Astrocyte (in vitro differentiated cells and primary cell): ENCODE measurements around the gene S1PR1. TPM values are rescaled to one million over a fixed set of nuclear protein-coding genes. Genes with fewer than 3 reads are reported as not detected.

Experiments
- DNase-seq: peaks from one replicate; pipeline ENCODE4 v3.0.0-alpha.2; 2010; ENCODE audit warnings: low read depth
- FAIRE-seq: peaks from 2 replicates; lab custom pipeline; 2011; peaks lifted over from hg19 to GRCh38; lab: Jason Lieb, UNC
- H2AFZ ChIP-seq: 2 replicates; pipeline ENCODE4 v1.6.0; 2012; ENCODE audit warnings: low read depth, low read length, inconsistent platforms
- H3K27ac ChIP-seq: 2 replicates; pipeline ENCODE4 v1.5.1; 2011; ENCODE audit warnings: low read depth, low read length, inconsistent platforms
- H3K27me3 ChIP-seq: 2 replicates; pipeline ENCODE4 v1.6.0; 2011; ENCODE audit warnings: low read length, inconsistent platforms; ENCODE audit not compliant: insufficient read depth
- H3K36me3 ChIP-seq: 2 replicates; pipeline ENCODE4 v1.5.1; 2011; ENCODE audit warnings: low read length, inconsistent platforms; ENCODE audit not compliant: insufficient read depth
- H3K4me1 ChIP-seq: 2 replicates; pipeline ENCODE4 v1.5.1; 2011; ENCODE audit warnings: low read length, inconsistent platforms; ENCODE audit not compliant: insufficient read depth
- H3K4me2 ChIP-seq: 2 replicates; pipeline ENCODE4 v1.6.0; 2012; ENCODE audit warnings: low read length, inconsistent platforms
- H3K4me3 ChIP-seq: 2 replicates; pipeline ENCODE4 v1.5.1; 2011; ENCODE audit warnings: low read depth, mild to moderate bottlenecking, low read length, inconsistent platforms; ENCODE audit not compliant: insufficient read depth
- H3K79me2 ChIP-seq: 2 replicates; pipeline ENCODE4 v1.6.0; 2012; ENCODE audit warnings: mild to moderate bottlenecking, low read length, inconsistent platforms; ENCODE audit not compliant: insufficient read depth
- H3K9ac ChIP-seq: 2 replicates; pipeline ENCODE4 v1.6.0; 2012; ENCODE audit warnings: mild to moderate bottlenecking, low read length, inconsistent platforms
- H3K9me3 ChIP-seq: 2 replicates; pipeline ENCODE4 v1.5.1; 2012; ENCODE audit warnings: low read depth, mild to moderate bottlenecking, low read length, inconsistent platforms; ENCODE audit not compliant: insufficient read depth
- H4K20me1 ChIP-seq: 2 replicates; pipeline ENCODE4 v1.6.0; 2012; ENCODE audit warnings: low read length, inconsistent platforms; ENCODE audit not compliant: insufficient read depth
- H3K27ac Mint-ChIP-seq: one replicate; pipeline ENCODE4 v1.8.0; 2021; ENCODE audit warnings: mild to moderate bottlenecking, mixed read lengths; ENCODE audit not compliant: unreplicated experiment
- H3K27me3 Mint-ChIP-seq: one replicate; pipeline ENCODE4 v1.8.0; 2021; ENCODE audit warnings: low read depth, mixed read lengths; ENCODE audit not compliant: unreplicated experiment
- H3K36me3 Mint-ChIP-seq: one replicate; pipeline ENCODE4 v1.8.0; 2021; ENCODE audit warnings: low read depth, mixed read lengths; ENCODE audit not compliant: unreplicated experiment
- H3K4me1 Mint-ChIP-seq: one replicate; pipeline ENCODE4 v1.8.0; 2021; ENCODE audit warnings: low read depth, mixed read lengths; ENCODE audit not compliant: unreplicated experiment
- H3K4me3 Mint-ChIP-seq: one replicate; pipeline ENCODE4 v1.8.0; 2021; ENCODE audit warnings: mild to moderate bottlenecking, moderate library complexity, mixed read lengths; ENCODE audit not compliant: unreplicated experiment
- H3K9me3 Mint-ChIP-seq: one replicate; pipeline ENCODE4 v1.8.0; 2021; ENCODE audit warnings: mild to moderate bottlenecking, mixed read lengths; ENCODE audit not compliant: unreplicated experiment
- CTCF ChIP-seq: IDR thresholded peaks from 2 replicates; pipeline ENCODE4 v1.5.1; 2011; ENCODE audit warnings: low read depth, mild to moderate bottlenecking, inconsistent platforms, low read length, moderate library complexity; ENCODE audit not compliant: insufficient read depth
- EZH2 ChIP-seq: IDR thresholded peaks from 2 replicates; pipeline ENCODE4 v1.6.1; 2012; ENCODE audit warnings: mild to moderate bottlenecking, low read length, inconsistent platforms; ENCODE audit not compliant: insufficient read depth
- total RNA-seq: library from RNA; stranded (reverse); gene quantifications from 2 replicates; pipeline ENCODE4 v1.2.1, GENCODE V29; 2021

The S1PR1 gene
- total RNA-seq, 1 donor from 2014 or later = 14.4 TPM

DNA sequence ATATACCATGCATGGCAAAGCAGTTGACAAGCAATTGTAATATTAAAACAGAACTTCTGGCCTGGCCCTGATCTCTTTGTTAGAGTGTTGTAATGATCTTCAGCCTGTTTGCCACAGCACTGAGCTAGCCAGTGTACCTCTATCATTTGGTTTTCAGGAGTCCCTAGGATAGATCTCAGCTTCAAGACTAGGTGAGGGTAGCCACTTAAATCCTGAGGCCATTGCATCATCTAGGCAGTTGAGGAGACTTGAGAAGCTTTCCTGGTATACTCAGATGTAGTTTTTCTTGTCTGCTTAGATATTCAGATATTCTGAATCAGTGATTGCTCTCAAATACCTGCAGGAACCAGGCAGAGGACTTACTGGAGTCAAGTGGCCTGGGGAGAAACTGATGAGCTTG, 14.7 kb downstream of the S1PR1 start:
- no peaks in the 10 kb centered on the region for H3K36me3 ChIP-seq
- Mint-ChIP-seq H3K36me3 (no peaks in the 10 kb centered on the region), H3K4me1 (peaks cover 8% of the 10 kb centered on the region), H3K4me3 (no peak overlapping the region), H3K27me3 (peaks cover under 1% of the 10 kb centered on the region), H3K27ac (no peak overlapping the region), H3K9me3 (no peaks in the 10 kb centered on the region)
- H4K20me1 ChIP-seq = no peaks in the 10 kb centered on the region
- no peak overlapping the region for H2AFZ ChIP-seq
- no peak overlapping the region for H3K9ac ChIP-seq
- no peaks in the 10 kb centered on the region for H3K79me2 ChIP-seq
- H3K27ac ChIP-seq = no peak overlapping the region
- TF ChIP-seq CTCF = no peak
- no peak for TF ChIP-seq EZH2
- no peak for FAIRE-seq
- peaks cover 6% of the 10 kb centered on the region for H3K4me1 ChIP-seq
- DNase-seq = no peak
- no peaks in the 10 kb centered on the region for H3K9me3 ChIP-seq
- H3K4me2 ChIP-seq = no peak overlapping the region
- H3K27me3 ChIP-seq = no peaks in the 10 kb centered on the region
- no peak overlapping the region for H3K4me3 ChIP-seq

DNA sequence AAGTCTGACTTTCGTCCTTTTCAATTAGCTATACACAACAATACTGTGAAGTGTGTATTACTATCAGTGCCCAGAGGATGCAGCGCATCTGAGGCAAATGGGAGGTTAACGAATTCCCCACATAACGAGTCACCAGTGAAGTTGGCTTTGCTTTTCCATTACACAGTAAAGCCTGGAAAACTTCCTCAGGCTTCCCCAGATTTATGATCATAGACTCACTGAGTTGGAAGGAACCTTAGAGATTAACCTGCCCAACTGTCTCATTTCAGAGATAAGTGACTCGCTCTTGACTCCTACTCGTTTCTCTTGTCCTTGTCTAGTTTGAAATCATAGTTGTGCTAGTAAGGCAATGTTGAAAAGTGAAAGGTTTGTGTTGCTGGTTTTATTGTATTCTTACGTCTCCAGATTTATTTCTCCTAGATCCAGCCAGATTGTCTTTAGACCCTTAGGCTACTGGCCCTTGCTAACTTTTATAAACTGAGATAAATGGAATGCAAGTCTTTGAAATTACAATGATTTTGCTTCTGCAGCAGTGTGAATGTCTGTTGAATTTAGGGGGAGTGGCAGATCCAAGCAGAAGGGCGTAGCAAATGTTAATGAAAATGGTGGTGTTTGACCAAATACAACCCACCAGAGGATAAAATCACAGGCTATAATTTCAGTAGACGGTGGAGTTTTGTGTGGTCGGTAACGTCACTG, 17.3 kb downstream of the S1PR1 start:
- H3K27me3 Mint-ChIP-seq = no peaks in the 10 kb centered on the region
- H3K27ac Mint-ChIP-seq = peak overlapping the region; percentile 62
- H3K4me1 Mint-ChIP-seq = peaks cover 13% of the 10 kb centered on the region
- no peaks in the 10 kb centered on the region for H3K36me3 Mint-ChIP-seq
- no peak overlapping the region for H3K27ac ChIP-seq
- H3K27me3 ChIP-seq = no peaks in the 10 kb centered on the region
- peaks cover 6% of the 10 kb centered on the region for H3K4me1 ChIP-seq
- no peak overlapping the region for H3K4me3 ChIP-seq
- no peak overlapping the region for H3K9ac ChIP-seq
- H4K20me1 ChIP-seq = no peaks in the 10 kb centered on the region
- no peaks in the 10 kb centered on the region for H3K9me3 Mint-ChIP-seq
- H3K4me2 ChIP-seq = peak overlapping the region; percentile 62
- H3K4me3 Mint-ChIP-seq = no peak overlapping the region
- H2AFZ ChIP-seq = peak overlapping the region; percentile 69
- no peaks in the 10 kb centered on the region for H3K79me2 ChIP-seq
- DNase-seq (peak; percentile 84), FAIRE-seq (peak; percentile 50)
- H3K9me3 ChIP-seq = no peaks in the 10 kb centered on the region
- no peaks in the 10 kb centered on the region for H3K36me3 ChIP-seq
- no peak for TF ChIP-seq EZH2
- no peak for TF ChIP-seq CTCF

- Histone ChIP-seq H3K27ac (no peak overlapping the region), H3K36me3 (no peaks in the 10 kb centered on the region), H3K4me3 (no peak overlapping the region), H2AFZ (no peak overlapping the region), H3K9me3 (no peaks in the 10 kb centered on the region), H3K27me3 (no peaks in the 10 kb centered on the region), H3K4me1 (peaks cover 20% of the 10 kb centered on the region), H4K20me1 (no peaks in the 10 kb centered on the region), H3K4me2 (no peak overlapping the region), H3K79me2 (no peaks in the 10 kb centered on the region), H3K9ac (no peak overlapping the region)
- Mint-ChIP-seq H3K27me3 (no peaks in the 10 kb centered on the region), H3K9me3 (no peaks in the 10 kb centered on the region), H3K27ac (no peak overlapping the region), H3K4me3 (no peak overlapping the region), H3K4me1 (peaks cover 36% of the 10 kb centered on the region), H3K36me3 (no peaks in the 10 kb centered on the region)
- no peak for FAIRE-seq
- TF ChIP-seq EZH2 (no peak), CTCF (no peak)
- no peak for DNase-seq
These were observed 20.9 kb downstream of the S1PR1 start for GRCh38 chr1:101257500-101258325.
